Activated T-cell treated with anti-CD3 and anti-CD28 coated beads, Interleukin-2, amount 50 U/mL, for 4 hours (primary cell): ENCODE measurements around the gene DNAJC11. TPM values are rescaled to one million over a fixed set of nuclear protein-coding genes. Genes with fewer than 3 reads are reported as not detected.
"Not testable (repeated sequence)": the region's sequence is repeated elsewhere in the genome, so short reads cannot be mapped to it uniquely, and the experiment has no call there.

Experiments
- ATAC-seq, 2 donors: fragments of 200-7000 bp; cut with Tn5 transposase; one replicate each; pipeline ENCODE4 v1.10.0; 2021
- DNase-seq: peaks from one replicate; pipeline ENCODE4 v3.0.0-alpha.2; 2020
- H3K27me3 Mint-ChIP-seq: one replicate; pipeline ENCODE4 v1.8.0; 2021; ENCODE audit warnings: low read depth, mixed read lengths
- H3K36me3 Mint-ChIP-seq: one replicate; pipeline ENCODE4 v1.8.0; 2022; ENCODE audit warnings: mixed read lengths; ENCODE audit not compliant: insufficient read depth
- H3K4me1 Mint-ChIP-seq: one replicate; pipeline ENCODE4 v1.8.0; 2021; ENCODE audit warnings: low read depth, mixed read lengths
- H3K4me3 Mint-ChIP-seq: one replicate; pipeline ENCODE4 v1.8.0; 2021; ENCODE audit warnings: mild to moderate bottlenecking, moderate library complexity, mixed read lengths
- H3K9me3 Mint-ChIP-seq: one replicate; pipeline ENCODE4 v1.8.0; 2021; ENCODE audit warnings: mixed read lengths
- total RNA-seq, 3 donors: library from RNA; stranded (reverse); gene quantifications; one replicate each; pipeline ENCODE4 v1.2.1, GENCODE V29; 2021

Gene DNAJC11, protein sequence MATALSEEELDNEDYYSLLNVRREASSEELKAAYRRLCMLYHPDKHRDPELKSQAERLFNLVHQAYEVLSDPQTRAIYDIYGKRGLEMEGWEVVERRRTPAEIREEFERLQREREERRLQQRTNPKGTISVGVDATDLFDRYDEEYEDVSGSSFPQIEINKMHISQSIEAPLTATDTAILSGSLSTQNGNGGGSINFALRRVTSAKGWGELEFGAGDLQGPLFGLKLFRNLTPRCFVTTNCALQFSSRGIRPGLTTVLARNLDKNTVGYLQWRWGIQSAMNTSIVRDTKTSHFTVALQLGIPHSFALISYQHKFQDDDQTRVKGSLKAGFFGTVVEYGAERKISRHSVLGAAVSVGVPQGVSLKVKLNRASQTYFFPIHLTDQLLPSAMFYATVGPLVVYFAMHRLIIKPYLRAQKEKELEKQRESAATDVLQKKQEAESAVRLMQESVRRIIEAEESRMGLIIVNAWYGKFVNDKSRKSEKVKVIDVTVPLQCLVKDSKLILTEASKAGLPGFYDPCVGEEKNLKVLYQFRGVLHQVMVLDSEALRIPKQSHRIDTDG
- 10 to 100 TPM; 84.7 to 99.7 (median 92.8) TPM for total RNA-seq

DNA sequence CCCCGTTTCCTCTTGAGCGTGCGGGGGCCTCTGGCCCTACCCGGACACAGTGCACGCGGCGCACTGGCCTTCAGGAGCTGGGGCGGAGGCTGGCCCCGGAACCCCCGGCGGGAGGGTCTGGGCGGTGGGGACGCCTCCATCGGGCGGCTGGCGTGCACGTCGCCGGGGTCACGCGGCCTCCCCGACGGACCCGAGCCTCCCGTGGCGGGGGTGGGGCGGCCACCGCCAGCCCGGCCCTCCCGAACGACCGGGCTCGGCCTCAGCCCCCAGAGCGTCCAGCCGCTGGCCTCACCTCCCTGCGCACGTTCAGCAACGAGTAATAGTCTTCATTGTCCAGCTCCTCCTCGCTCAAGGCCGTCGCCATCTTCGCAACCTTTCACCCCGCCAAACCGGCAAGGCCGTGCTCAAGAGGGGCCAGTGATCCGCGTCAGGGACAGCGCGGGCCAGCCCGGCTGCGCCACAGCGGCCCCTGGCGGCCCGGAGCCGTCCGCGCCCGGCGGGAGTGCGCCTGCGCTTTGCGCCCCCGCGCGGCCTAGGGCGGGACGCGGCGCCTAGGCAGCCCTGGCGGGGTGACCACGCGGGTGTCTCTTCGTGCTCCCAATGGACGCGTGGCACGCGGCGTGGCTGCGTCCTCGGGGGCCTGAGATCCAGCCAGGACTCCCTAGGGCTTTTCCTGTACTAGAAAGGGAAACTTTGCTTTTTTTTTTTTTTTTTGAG, at the start of gene DNAJC11:
Gene DNAJC11 (minus strand): TSS at position 380 of the 717 bp plus-strand sequence. CDS start 16 bp downstream, at position 364.
- Mint-ChIP-seq H3K36me3 (no peaks in the 10 kb centered on the region), H3K9me3 (no peaks in the 10 kb centered on the region), H3K27me3 (no peaks in the 10 kb centered on the region), H3K4me1 (peaks cover 21% of the 10 kb centered on the region), H3K4me3 (peak within 1 kb of the TSS; percentile 90)
- DNase-seq, result peak; percentile 86
- ATAC-seq, result peak; percentile 97

- no peaks in the 10 kb centered on the region for H3K4me1 Mint-ChIP-seq
- H3K27me3 Mint-ChIP-seq, result peaks cover 38% of the 10 kb centered on the region
These were observed 48.9 kb upstream of the DNAJC11 start for GRCh38 chr1:6750490-6750889.

GRCh38 chr1:6747674-6748073, 46.1 kb upstream of the DNAJC11 start:
- H3K27me3 Mint-ChIP-seq, result peaks cover 30% of the 10 kb centered on the region

More at GRCh38 chr1:6750490-6750889, 48.9 kb upstream of the DNAJC11 start:
- Mint-ChIP-seq H3K9me3 (no peaks in the 10 kb centered on the region), H3K4me3 (no peak overlapping the region), H3K36me3 (no peaks in the 10 kb centered on the region)
- ATAC-seq, result no peak
- DNase-seq, result no peak

GRCh38 chr1:6745073-6745472, 43.5 kb upstream of the DNAJC11 start:
- no peak for DNase-seq
- Mint-ChIP-seq H3K36me3 (no peaks in the 10 kb centered on the region), H3K27me3 (peaks cover 24% of the 10 kb centered on the region)

More at GRCh38 chr1:6747674-6748073, 46.1 kb upstream of the DNAJC11 start:
- no peak overlapping the region for H3K4me3 Mint-ChIP-seq
- H3K4me1 Mint-ChIP-seq, result peaks cover 8% of the 10 kb centered on the region
- DNase-seq, result no peak
- H3K9me3 Mint-ChIP-seq, result no peaks in the 10 kb centered on the region
- H3K36me3 Mint-ChIP-seq, result no peaks in the 10 kb centered on the region
- no peak for ATAC-seq

DNA sequence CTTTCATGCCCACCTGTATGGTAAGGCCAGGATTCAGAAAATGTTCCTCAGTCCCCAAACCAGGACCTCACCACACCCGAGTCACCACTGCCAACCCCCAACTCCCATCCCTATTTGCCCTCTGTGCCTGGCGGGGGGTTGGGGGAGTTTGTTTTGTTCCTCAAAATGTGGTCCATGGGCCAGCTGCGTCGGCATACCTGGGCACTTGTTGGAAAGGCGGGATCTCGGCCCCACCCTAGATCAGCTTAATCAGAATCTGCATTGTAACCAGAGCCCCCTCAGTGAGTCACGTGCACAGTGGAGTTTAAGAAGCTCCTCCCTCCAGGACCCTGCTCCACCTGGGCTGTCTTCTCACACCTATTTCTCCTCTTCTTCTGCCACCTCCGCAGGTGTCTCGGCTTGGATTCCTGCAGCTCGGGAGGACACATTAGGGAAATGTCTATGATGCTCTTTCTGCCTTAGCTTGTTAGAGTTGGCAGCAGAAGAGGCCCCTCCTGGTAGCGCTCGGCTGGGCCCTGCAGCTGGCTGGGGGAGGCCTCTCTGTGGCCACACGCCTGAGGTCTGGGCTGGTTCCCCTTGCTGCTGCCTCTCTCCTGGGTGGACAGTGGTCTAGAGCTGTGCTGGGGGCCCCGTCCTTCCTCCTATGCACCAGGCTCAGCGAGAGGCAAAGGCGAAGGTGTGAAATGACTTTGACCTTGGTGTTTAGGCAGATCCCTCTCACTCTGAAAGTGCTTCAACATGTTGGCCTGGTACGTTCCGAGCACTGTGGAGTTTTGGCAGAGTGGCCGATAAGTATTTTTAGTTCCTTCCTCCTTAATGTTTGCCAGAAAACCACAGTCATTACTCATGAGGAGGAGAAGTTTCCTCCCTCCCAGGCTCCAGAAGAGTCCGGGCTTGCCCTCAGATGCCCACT, 41.8 kb upstream of the DNAJC11 start:
- Mint-ChIP-seq H3K36me3 (no peaks in the 10 kb centered on the region), H3K4me1 (peaks cover 8% of the 10 kb centered on the region), H3K9me3 (no peaks in the 10 kb centered on the region), H3K4me3 (no peak overlapping the region), H3K27me3 (peaks cover 18% of the 10 kb centered on the region)
- ATAC-seq (peak; percentile 32), DNase-seq (no peak)

More at GRCh38 chr1:6745073-6745472, 43.5 kb upstream of the DNAJC11 start:
- no peaks in the 10 kb centered on the region for H3K9me3 Mint-ChIP-seq
- no peak overlapping the region for H3K4me3 Mint-ChIP-seq
- H3K4me1 Mint-ChIP-seq, result peaks cover 8% of the 10 kb centered on the region
- ATAC-seq, result peak; percentile 53 to 55

DNA sequence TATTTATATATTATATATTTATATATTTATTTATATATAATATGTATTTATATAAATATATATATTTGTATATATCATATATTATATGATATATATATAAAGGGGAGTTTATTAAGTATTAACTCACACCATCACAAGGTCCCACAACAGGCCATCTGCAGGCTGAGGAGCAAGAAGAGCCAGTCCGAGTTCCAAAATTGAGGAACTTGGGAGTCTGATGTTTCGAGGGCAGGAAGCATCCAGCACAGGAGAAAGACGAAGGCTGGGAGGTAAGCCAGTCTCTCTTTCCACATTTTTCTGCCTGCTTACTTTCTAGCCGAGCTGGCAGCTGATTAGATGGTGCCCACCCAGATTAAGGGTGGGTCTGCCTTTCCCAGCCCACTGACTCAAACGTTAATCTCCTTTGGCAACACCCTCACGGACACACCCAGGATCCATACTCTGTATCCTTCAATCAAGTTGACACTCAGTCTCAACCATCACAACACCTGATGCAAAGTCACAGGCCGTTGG, 41.1 kb upstream of the DNAJC11 start:
- peaks cover 18% of the 10 kb centered on the region for H3K27me3 Mint-ChIP-seq
- not testable (repeated sequence) for DNase-seq, H3K9me3 Mint-ChIP-seq, H3K4me3 Mint-ChIP-seq, ATAC-seq, H3K4me1 Mint-ChIP-seq, H3K36me3 Mint-ChIP-seq

DNA sequence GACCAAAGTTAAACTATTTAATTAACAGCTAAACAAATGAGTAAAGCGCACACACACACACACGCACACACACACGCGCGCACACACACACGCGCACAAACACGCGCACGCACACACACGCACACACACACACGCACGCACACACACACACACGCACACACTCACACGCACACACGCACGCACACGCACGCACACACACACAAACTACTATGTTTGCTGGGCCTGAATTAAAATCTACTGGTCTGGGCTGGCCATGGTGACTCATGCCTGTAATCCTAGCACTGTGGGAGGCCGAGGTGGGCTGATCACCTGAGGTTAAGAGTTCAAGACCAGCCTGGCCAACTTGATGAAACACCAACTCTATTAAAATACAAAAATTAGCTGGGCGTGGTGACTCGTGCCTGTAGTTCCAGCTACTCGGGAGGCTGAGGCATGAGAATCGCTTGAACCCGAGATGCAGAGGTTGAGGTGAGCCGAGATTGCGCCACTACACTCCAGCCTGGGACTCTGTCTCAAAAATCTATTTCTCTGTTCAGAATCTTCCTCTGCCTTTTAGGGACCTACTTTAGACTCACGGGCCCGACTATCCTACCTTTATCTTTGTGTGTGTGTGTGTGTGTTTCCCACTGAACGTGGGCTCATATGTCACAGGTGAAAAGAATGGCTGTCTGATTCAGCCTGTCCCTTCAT, 37.5 kb upstream of the DNAJC11 start:
- H3K9me3 Mint-ChIP-seq, result no peaks in the 10 kb centered on the region
- no peak overlapping the region for H3K4me3 Mint-ChIP-seq
- peaks cover 16% of the 10 kb centered on the region for H3K4me1 Mint-ChIP-seq
- no peak for DNase-seq
- ATAC-seq, result no peak
- H3K27me3 Mint-ChIP-seq, result peaks cover 7% of the 10 kb centered on the region
- no peaks in the 10 kb centered on the region for H3K36me3 Mint-ChIP-seq

DNA sequence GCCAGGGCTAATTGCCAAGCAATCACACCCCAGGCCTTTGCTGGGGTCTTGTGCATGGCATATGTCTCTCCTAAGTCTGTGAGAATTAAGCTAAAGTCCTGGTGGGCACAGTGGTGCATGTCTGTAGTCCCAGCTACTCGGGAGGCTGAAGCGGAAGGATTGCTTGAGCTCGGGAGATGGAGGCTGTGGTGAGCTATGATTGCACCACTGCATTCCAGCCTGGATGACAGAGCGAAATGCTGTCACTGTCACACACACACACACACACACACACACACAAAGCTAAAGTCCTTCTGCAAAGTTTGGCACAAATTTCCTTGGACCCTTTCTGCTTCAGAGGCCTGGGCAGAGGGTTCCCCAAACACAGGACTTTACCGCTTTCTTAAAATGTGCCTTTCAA, 31.3 kb upstream of the DNAJC11 start:
- Mint-ChIP-seq H3K4me3 (no peak overlapping the region), H3K36me3 (no peaks in the 10 kb centered on the region), H3K9me3 (no peaks in the 10 kb centered on the region), H3K27me3 (peaks cover 2% of the 10 kb centered on the region), H3K4me1 (peaks cover 8% of the 10 kb centered on the region)
- ATAC-seq, result no peak
- DNase-seq, result no peak

DNA sequence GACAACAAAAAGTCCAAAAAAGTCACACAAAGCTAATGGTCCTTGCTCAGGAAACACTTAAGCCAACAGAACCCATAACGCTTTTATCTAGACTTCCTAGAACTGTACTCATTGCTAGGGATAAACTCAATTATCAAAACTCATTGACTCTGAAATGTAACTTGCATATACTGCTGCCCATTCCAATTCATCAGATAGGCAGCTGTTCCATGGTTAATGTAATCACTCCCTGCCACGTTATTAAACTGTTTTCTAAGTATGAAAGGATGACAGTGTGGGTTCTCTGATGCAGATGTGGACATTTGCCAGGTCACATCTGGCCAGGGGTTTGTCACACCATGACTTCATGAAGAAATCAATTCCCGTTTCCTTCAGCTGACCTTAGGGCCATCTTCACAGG, 30.3 kb upstream of the DNAJC11 start:
- DNase-seq, result no peak
- ATAC-seq, result no peak

GRCh38 chr1:6730880-6731279, 29.3 kb upstream of the DNAJC11 start:
- ATAC-seq, result no peak
- Mint-ChIP-seq H3K4me1 (peaks cover 8% of the 10 kb centered on the region), H3K27me3 (peaks cover 5% of the 10 kb centered on the region), H3K9me3 (no peaks in the 10 kb centered on the region), H3K36me3 (no peaks in the 10 kb centered on the region), H3K4me3 (no peak overlapping the region)
- no peak for DNase-seq

More for the DNA sequence above, 30.3 kb upstream of the DNAJC11 start:
- no peaks in the 10 kb centered on the region for H3K36me3 Mint-ChIP-seq
- peaks cover 5% of the 10 kb centered on the region for H3K27me3 Mint-ChIP-seq
- H3K4me1 Mint-ChIP-seq, result peaks cover 8% of the 10 kb centered on the region
- H3K9me3 Mint-ChIP-seq, result no peaks in the 10 kb centered on the region
- H3K4me3 Mint-ChIP-seq, result no peak overlapping the region

- H3K27me3 Mint-ChIP-seq, result peaks cover 5% of the 10 kb centered on the region
- DNase-seq, result no peak
- no peaks in the 10 kb centered on the region for H3K36me3 Mint-ChIP-seq
- H3K4me1 Mint-ChIP-seq, result peaks cover 8% of the 10 kb centered on the region
- ATAC-seq, result no peak
- H3K4me3 Mint-ChIP-seq, result no peak overlapping the region
- no peaks in the 10 kb centered on the region for H3K9me3 Mint-ChIP-seq
These were observed 28.9 kb upstream of the DNAJC11 start for GRCh38 chr1:6730473-6730872.

DNA sequence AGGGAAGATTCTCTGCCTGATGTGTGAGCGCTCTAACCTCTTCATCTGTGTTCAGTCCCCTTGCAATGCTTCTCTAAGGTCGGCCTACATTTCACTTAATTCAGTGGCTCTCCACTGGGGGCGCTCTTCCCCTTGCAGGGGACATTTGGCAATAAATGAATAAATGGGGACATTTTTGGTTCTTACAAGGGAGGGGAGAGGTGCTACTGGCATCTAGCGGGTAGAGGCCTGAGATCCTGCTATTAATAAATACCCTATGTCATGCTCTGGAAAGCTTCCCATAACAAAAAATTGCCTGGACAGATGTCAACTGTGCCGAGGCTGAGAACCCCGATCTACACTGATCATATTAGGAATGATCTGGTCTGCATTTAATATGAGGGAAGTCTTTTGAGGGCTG, 25.9 kb upstream of the DNAJC11 start:
- ATAC-seq (no peak), DNase-seq (peak; percentile 50)
- Mint-ChIP-seq H3K27me3 (peaks cover 5% of the 10 kb centered on the region), H3K4me1 (no peaks in the 10 kb centered on the region), H3K9me3 (no peaks in the 10 kb centered on the region), H3K36me3 (no peaks in the 10 kb centered on the region), H3K4me3 (no peak overlapping the region)

- H3K9me3 Mint-ChIP-seq, result no peaks in the 10 kb centered on the region
- no peak for DNase-seq
- H3K27me3 Mint-ChIP-seq, result peaks cover 5% of the 10 kb centered on the region
- no peaks in the 10 kb centered on the region for H3K4me1 Mint-ChIP-seq
- ATAC-seq, result no peak
- H3K4me3 Mint-ChIP-seq, result no peak overlapping the region
- H3K36me3 Mint-ChIP-seq, result no peaks in the 10 kb centered on the region
These were observed 24.6 kb upstream of the DNAJC11 start for GRCh38 chr1:6726253-6726652.
